A549 (cell line): ENCODE data around the gene CUL4A. TPM values are rescaled to one million over a fixed set of nuclear protein-coding genes. Genes with fewer than 3 reads are reported as not detected.

Experiments used
- ATAC-seq, 2 experiments: fragments of 200-7000 bp in 1 of 2; fragments of >200 bp in 1 of 2; cut with Nextera tagmentation in 1 of 2; cut with Tn5 transposase in 1 of 2; 3 replicates each; pipeline versions ENCODE4 v1.8.0 to v1.9.1; 2018 to 2020; ENCODE audit warnings: mild to moderate bottlenecking in 1 of 2, moderate library complexity in 1 of 2
- CTCF ChIA-PET: fragments of 300-600 bp; sonication (Branson Sonifier 250); formaldehyde crosslinking; extraction: SDS; loops from one replicate; lab custom pipeline; 2021; ENCODE audit warnings: antibody characterized with exemption, inconsistent platforms; lab: Yijun Ruan, JAX
- POLR2A ChIA-PET: fragments of 350-600 bp; formaldehyde crosslinking; extraction: SDS; loops from one replicate; lab custom pipeline; 2021; ENCODE audit warnings: antibody characterized with exemption, inconsistent platforms; lab: Yijun Ruan, JAX
- DNase-seq, 2 experiments: peaks; one replicate each; pipeline versions ENCODE4 v3.0.0 to v3.0.0-alpha.2; 2011 to 2016; ENCODE audit warnings: low read depth in 1 of 2, low spot score in 1 of 2
- FAIRE-seq: peaks from 2 replicates; lab custom pipeline; 2011; peaks lifted over from hg19 to GRCh38; lab: Jason Lieb, UNC
- H3K27ac ChIP-seq, 2 experiments: fragments of >200 bp; sonication (Bioruptor Twin); formaldehyde crosslinking; 3 replicates each; pipeline ENCODE4 v1.5.1; 2016 to 2017
- H3K4me1 ChIP-seq: fragments of >200 bp; sonication (Bioruptor Twin); formaldehyde crosslinking; 3 replicates; pipeline ENCODE4 v1.6.1; 2016
- H3K4me2 ChIP-seq: fragments of >200 bp; sonication (Bioruptor Twin); formaldehyde crosslinking; 3 replicates; pipeline ENCODE4 v1.6.1; 2016
- H3K4me3 ChIP-seq: fragments of >200 bp; sonication (Bioruptor Twin); formaldehyde crosslinking; 3 replicates; pipeline ENCODE4 v1.5.1; 2016
- H3K9me3 ChIP-seq: fragments of >200 bp; sonication (Bioruptor Twin); formaldehyde crosslinking; 3 replicates; pipeline ENCODE4 v1.6.1; 2016
- ATOH8 ChIP-seq: fragments of 250-450 bp; sonication (Bioruptor Pico); IDR thresholded peaks from 2 replicates; pipeline ENCODE4 v1.5.0; 2020; ENCODE audit warnings: low read depth, mild to moderate bottlenecking, moderate library complexity
- CHD4 ChIP-seq: fragments of 200-600 bp; sonication (generic); IDR thresholded peaks from 2 replicates; pipeline ENCODE4 v1.6.1; 2016; ENCODE audit warnings: antibody characterized with exemption, mild to moderate bottlenecking, borderline replicate concordance
- E2F6 ChIP-seq: IDR thresholded peaks from 2 replicates; pipeline ENCODE4 v1.6.1; 2012; ENCODE audit warnings: low read depth, borderline replicate concordance
- ESRRA ChIP-seq: fragments of 150-350 bp; IDR thresholded peaks from 2 replicates; pipeline ENCODE4 v1.6.1; 2014; ENCODE audit warnings: mild to moderate bottlenecking, low read length, borderline replicate concordance
- HMGXB4 ChIP-seq: fragments of 250-450 bp; sonication (Bioruptor Pico); IDR thresholded peaks from 2 replicates; pipeline ENCODE4 v1.5.0; 2021; ENCODE audit warnings: mild to moderate bottlenecking, moderate library complexity, borderline replicate concordance
- KDM5A ChIP-seq: fragments of 200-600 bp; sonication (generic); IDR thresholded peaks from 2 replicates; pipeline ENCODE4 v1.6.1; 2016; ENCODE audit warnings: antibody characterized with exemption, mild to moderate bottlenecking
- PHF8 ChIP-seq: fragments of 200-600 bp; sonication (generic); IDR thresholded peaks from 2 replicates; pipeline ENCODE4 v1.6.1; 2016; ENCODE audit warnings: low read depth, mild to moderate bottlenecking, antibody characterized with exemption, moderate library complexity, borderline replicate concordance
- RARB ChIP-seq: fragments of 250-450 bp; sonication (Bioruptor Pico); IDR thresholded peaks from 2 replicates; pipeline ENCODE4 v1.8.0; 2021; ENCODE audit warnings: mild to moderate bottlenecking, moderate library complexity
- TFCP2L1 ChIP-seq: fragments of 250-450 bp; sonication (Bioruptor Pico); IDR thresholded peaks from 2 replicates; pipeline ENCODE4 v1.5.0; 2021; ENCODE audit warnings: mild to moderate bottlenecking
- ZC3H11A ChIP-seq: fragments of 450-650 bp; IDR thresholded peaks from 2 replicates; pipeline ENCODE4 v1.6.1; 2014; ENCODE audit warnings: antibody characterized with exemption, mild to moderate bottlenecking
- ZFP36 ChIP-seq: fragments of 450-650 bp; IDR thresholded peaks from 2 replicates; pipeline ENCODE4 v1.6.1; 2014; ENCODE audit warnings: borderline replicate concordance; ENCODE audit not compliant: partially characterized antibody
- ZSCAN20 ChIP-seq: fragments of 250-450 bp; sonication (Bioruptor Pico); IDR thresholded peaks from 2 replicates; pipeline ENCODE4 v1.8.0; 2022; ENCODE audit warnings: mild to moderate bottlenecking, moderate library complexity
- WGBS: methylation state at CpG from one replicate; pipeline ENCODE4 v1.1.6; 2017; ENCODE audit errors: missing lambda C conversion rate; 5-methylcytosine and 5-hydroxymethylcytosine counted together
- polyA plus RNA-seq, 4 experiments: library from polyadenylated mRNA; depleted of rRNA in 3 of 4; stranded (reverse); fragments of >200 nt; fragmentation: RNase III in 1 of 4; extraction: RNeasy Plus Mini Kit Qiagen cat#74134 plus additional on column Dnase treatment in 1 of 4; gene quantifications; 2 replicates in 3 of 4; 3 replicates in 1 of 4; pipeline ENCODE4 v1.2.3, GENCODE V29; 2011 to 2017
- TF ChIP-seq, protein P1 (sequence below): fragments of 450-650 bp; IDR thresholded peaks from 2 replicates; pipeline ENCODE4 v1.6.1; 2014; ENCODE audit warnings: antibody characterized with exemption
- TF ChIP-seq, protein P2 (sequence below): IDR thresholded peaks from 2 replicates; pipeline ENCODE4 v1.6.1; 2012

Gene CUL4A
- polyA plus RNA-seq, 2 of the 4 experiments (the other 2 are of a cell fraction): 49.6 to 55.4 TPM

- CTCF ChIA-PET: interaction anchor here (0.6 to 0.7 kb wide), 2 partner anchors 12 to 75 kb away, joined by 3 read pairs; no protein-coding TSS in a partner anchor
- Histone ChIP-seq H3K4me3 (no peak overlapping the region), H3K4me1 (no peaks in the 10 kb centered on the region), H3K27ac (no peak overlapping the region), H3K4me2 (no peak overlapping the region), H3K9me3 (no peaks in the 10 kb centered on the region)
- ATAC-seq (no peak), FAIRE-seq (no peak), DNase-seq (no peak)
- POLR2A ChIA-PET: no interaction called here
- 97% methylated on average over 9 of the region's 10 CpGs for WGBS
- no peak for TF ChIP-seq ZFP36
Measured at GRCh38 chr13:113272701-113273181, 63.3 kb downstream of the CUL4A start.

- no peak overlapping the region for H3K4me2 ChIP-seq
- no peak for DNase-seq
- POLR2A ChIA-PET: no interaction called here
- H3K27ac ChIP-seq: no peak overlapping the region
- FAIRE-seq: no peak
- TF ChIP-seq, protein P1, sequence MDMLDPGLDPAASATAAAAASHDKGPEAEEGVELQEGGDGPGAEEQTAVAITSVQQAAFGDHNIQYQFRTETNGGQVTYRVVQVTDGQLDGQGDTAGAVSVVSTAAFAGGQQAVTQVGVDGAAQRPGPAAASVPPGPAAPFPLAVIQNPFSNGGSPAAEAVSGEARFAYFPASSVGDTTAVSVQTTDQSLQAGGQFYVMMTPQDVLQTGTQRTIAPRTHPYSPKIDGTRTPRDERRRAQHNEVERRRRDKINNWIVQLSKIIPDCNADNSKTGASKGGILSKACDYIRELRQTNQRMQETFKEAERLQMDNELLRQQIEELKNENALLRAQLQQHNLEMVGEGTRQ: no peak
- no peak for TF ChIP-seq CHD4
- no peak for TF ChIP-seq E2F6
- TF ChIP-seq ESRRA: no peak
- TF ChIP-seq PHF8: no peak
- CTCF ChIA-PET: interaction anchor here (0.6 to 0.7 kb wide), 2 partner anchors 13 to 76 kb away, joined by 3 read pairs; no protein-coding TSS in a partner anchor
- no peaks in the 10 kb centered on the region for H3K9me3 ChIP-seq
- ATAC-seq: no peak
- WGBS: 78% methylated on average over 6 of the region's 6 CpGs
- H3K4me1 ChIP-seq: no peaks in the 10 kb centered on the region
- H3K4me3 ChIP-seq: no peak overlapping the region
Measured at GRCh38 chr13:113273321-113273720, 63.9 kb downstream of the CUL4A start.

- POLR2A ChIA-PET: no interaction called here
- no peak for FAIRE-seq
- CTCF ChIA-PET: interaction anchor here (0.9 to 1.5 kb wide), 5 partner anchors 10 to 120 kb away, joined by 3 to 6 read pairs (median 5); no protein-coding TSS in a partner anchor
Measured at GRCh38 chr13:113273851-113274590, 64.6 kb downstream of the CUL4A start.

More at GRCh38 chr13:113273851-113274590, 64.6 kb downstream of the CUL4A start:
- WGBS: 79% methylated on average over 15 of the region's 15 CpGs
- Histone ChIP-seq H3K4me3 (no peak overlapping the region), H3K4me2 (no peak overlapping the region), H3K9me3 (no peaks in the 10 kb centered on the region), H3K4me1 (no peaks in the 10 kb centered on the region), H3K27ac (no peak overlapping the region)
- no peak for DNase-seq
- TF ChIP-seq KDM5A (no peak), ATOH8 (CRISPR knock-in tag) (no peak), ZC3H11A (no peak), TFCP2L1 (no peak), RARB (CRISPR knock-in tag) (no peak), ESRRA (no peak), ZSCAN20 (CRISPR knock-in tag) (no peak), HMGXB4 (CRISPR knock-in tag) (no peak)
- TF ChIP-seq, protein P2, sequence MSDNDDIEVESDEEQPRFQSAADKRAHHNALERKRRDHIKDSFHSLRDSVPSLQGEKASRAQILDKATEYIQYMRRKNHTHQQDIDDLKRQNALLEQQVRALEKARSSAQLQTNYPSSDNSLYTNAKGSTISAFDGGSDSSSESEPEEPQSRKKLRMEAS: no peak
- TF ChIP-seq, protein P1: no peak
- 0 out of 6 replicates have a peak, but pooled peaks of 1 of the 2 experiments have one; percentile 51 for ATAC-seq
